Peyer's patch (tissue), 4 donors: ENCODE data around the gene IFT122.

ENCODE experiments used
- CTCF ChIP-seq, 6 experiments: fragments of 450-650 bp in 4 of 6; fragments of 200-600 bp in 2 of 6; sonication (generic) in 1 of 6; IDR thresholded peaks; one replicate each; pipeline ENCODE4 v1.5.1; 2017 to 2019; ENCODE audit warnings: antibody characterized with exemption in 6 of 6, mild to moderate bottlenecking in 3 of 6, moderate library complexity in 1 of 6
- POLR2A ChIP-seq, 2 donors: fragments of 450-650 bp; IDR thresholded peaks; one replicate each; pipeline ENCODE4 v1.5.1; 2017; ENCODE audit warnings: antibody characterized with exemption in 2 of 2, mild to moderate bottlenecking in 2 of 2, moderate library complexity in 2 of 2

- TF ChIP-seq CTCF (IDR thresholded peaks at IDR 0.05) = no peak
- TF ChIP-seq POLR2A (IDR thresholded peaks at IDR 0.05) = no peak
Observed at GRCh38 chr3:129556358-129556695, 116.3 kb downstream of the IFT122 start.
